HG03097 (cell line): ENCODE results near the gene BACH2.
A peak's percentile ranks its signal among the peaks of the same experiment; 100 is the strongest.

ENCODE experiments used
- ATAC-seq: cut with Tn5 transposase; IDR thresholded peaks from one replicate; pipeline ENCODE4 v1.9.1; 2021; ENCODE audit not compliant: unreplicated experiment, low FRiP score

The BACH2 gene

DNA sequence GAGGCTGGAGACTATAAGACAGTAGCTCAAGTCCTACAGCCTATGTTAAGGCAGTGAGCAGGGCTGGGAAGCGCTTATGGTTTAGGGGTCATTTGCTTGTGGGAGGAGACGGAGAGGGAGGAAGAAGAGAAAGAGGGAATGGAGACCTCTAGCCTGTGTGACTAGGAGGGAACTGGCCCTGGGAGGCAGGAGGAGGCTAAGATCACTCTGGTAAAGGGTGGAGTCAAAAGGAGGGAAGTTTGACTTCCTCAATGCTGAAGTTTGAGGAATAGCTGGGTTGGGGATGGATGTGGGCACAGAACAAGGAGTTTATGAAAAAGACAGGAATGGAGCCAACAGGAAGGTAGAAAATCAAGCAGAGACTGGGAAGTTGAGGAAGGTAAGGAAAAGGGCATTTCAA lies 6.4 kb upstream of the BACH2 start:
- no peak for ATAC-seq

GRCh38 chr6:90302320-90302719 lies 5.7 kb upstream of the BACH2 start:
- no peak for ATAC-seq

GRCh38 chr6:90301816-90302215 lies 5.2 kb upstream of the BACH2 start:
- no peak for ATAC-seq

DNA sequence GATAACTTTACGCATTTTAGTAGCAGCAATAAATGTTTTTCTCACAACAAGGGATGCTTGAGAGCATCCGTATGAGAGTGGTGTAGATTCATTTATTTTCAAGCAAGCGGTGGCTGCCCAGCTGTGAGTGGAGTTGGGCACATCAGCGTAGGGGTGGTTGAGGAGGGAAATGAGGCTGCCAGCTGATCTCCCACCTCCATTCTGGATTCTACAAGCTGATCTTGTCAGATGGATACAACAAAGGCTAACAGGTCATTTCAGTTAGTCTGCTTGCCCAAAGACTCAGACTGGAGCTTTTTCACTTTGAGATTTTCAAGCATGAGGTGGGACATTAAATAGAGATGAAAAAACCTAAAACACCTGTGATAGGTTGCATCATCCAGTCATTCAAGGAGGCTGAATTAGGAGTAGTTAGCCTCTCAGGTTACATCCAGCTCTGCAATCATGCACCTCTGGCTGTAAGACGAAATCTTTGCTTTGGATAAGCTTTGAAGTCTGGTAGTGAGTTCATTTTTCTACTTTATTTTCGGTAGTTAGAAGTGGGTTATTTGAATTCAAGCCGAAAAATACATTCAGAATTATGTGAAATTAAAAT lies 1.9 kb upstream of the BACH2 start:
- no peak for ATAC-seq

GRCh38 chr6:90297867-90298381 lies 1.3 kb upstream of the BACH2 start:
- ATAC-seq, result no peak

DNA sequence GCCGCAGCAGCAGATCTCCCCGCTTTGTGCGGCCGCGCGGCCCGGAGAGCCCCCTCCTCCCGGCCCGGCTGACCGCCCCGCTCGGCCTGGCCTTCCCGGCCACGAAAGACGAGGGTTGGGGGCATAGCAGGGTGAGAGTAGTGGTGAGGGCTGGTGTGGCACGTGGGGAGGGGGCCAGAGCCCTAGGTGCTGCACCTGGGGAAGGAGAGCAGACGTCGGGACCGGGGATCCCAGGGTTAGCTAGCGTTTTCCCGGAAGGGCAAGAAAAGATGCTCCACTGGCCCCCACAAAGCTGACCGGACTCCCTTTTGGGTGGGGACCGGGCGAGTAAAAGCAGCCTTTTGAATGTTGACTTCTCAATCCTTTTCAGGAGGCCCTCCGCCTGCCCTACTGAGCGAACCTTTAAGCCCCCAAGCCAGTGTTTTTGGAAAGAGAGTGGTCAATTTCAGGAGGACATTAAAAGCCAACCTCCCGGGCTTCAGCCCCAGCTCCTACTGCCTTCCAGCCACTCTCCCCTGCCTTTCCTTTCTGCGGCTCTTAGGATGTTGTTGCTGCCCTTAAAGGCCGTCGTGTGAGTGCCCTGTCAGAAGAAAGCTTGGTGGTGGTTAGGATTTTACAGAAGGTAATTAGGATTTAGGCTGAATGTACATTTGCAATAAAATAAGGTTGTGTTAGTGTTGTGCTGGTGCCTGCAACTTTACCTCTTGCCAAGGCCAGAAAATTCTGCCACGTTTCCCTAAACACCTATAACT lies 648 bp upstream of the BACH2 start:
- no peak for ATAC-seq

GRCh38 chr6:90295854-90296340 lies 746 bp downstream of the BACH2 start:
- no peak for ATAC-seq

DNA sequence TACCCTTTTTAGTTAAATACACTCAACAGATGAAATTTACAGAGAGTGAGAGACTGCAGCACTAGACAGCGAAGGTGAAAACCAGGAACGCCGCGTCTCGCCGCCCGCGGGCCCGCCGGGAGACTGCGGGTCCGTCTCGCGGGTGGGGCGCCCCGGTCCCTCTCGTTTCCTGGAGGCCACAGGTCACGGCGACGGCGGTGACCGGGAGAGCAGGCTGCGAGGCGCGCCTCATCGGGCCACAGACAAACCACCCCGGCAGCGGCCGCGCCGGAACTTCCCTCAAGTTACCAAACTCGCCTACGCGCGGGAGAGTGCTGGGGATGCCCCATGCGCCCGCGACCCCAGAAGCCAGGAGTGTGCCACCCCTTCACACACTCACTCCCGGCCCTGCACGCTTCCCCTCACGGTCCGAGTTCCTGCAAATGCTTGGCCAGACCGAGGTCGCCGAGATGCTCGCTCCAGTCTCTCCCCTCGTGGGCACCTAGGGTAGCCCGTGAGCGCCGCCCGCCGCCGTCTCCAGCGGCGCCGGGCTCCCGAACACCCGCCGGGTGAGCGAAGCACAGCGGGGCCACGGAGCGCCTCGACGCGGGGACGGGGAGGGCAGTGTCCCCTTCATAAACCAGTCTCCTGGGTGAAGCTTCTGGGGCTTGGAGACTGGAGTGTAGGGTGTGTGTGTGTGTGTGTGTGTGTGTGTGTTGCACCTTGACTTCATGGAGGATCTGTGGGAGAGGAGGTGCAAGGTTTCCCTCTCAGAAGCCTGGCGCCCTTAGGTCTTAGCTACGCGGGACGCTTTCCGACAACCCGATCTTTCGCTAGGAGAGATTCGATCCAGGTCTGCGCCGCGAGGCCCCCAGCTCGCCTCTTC lies 1.4 kb downstream of the BACH2 start:
- no peak for ATAC-seq

DNA sequence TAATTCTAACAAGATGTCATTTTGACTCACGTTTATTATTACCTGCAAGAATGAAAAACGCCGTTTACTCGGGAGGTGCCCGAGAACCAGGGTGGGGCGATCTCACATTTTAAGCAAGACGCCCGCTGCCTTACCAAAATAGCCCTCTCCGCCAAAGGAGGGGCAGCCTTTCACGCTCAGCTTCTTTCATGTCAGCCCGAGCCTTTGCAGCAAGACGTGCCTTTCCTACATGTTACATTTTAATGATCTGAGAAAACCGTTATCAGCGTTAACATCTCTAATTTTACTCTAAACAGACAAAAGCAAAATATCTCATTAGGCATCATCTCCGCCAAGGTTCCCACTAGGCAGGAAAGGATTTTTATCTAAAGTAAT lies 2.0 kb downstream of the BACH2 start:
- ATAC-seq, result no peak

DNA sequence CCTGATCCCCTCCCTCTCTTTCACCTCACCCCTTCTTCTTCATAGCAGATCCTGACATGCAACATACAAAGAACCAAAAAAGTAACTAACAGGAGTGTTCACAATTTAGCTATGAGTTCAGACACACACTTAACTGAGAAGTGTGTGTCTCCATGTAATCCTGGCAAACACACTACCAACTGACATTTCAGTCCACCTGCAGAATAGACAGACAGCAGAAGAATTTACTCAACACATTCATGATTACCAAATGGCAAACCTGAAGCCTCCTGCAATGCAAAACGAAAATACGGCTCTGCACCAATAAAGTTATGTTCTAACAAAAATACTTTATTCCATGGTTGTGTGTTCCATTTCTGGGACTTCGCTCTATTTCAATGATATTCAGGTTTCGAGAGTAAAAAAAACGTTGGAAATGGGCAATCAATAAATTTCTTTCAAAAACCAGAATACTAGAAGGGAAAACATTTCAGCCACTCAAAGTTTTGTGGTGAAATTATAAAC lies 2.6 kb downstream of the BACH2 start:
- ATAC-seq, result no peak

DNA sequence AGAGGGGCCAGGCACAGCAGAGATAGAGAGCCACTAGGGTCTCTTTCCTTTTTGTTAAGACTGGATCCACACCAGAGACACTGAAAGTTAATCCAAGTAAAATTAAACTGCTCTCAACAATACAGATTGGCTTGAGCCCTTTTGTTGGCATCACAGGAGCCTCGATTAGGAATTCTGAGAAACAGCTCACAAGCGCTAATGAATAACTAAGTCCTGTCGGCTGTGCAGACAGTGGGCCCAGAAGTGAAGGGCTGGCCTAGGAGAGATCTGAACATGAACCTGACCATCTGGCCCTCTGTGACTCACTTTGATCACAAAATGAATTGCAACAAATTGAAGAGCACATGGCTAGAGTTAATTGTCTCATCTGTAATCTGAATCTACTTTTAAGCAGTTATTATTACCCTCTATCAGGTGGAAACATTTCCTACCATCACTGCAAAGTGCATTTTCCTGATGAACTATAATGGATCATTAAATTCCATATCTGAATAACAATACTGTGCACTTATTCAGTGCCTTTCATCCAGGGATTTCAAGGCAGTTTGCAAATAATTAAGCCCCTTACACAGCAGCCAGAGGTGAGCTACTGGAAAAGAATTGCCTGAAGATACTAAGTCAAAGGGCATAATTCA lies 3.2 kb downstream of the BACH2 start:
- ATAC-seq, result no peak

DNA sequence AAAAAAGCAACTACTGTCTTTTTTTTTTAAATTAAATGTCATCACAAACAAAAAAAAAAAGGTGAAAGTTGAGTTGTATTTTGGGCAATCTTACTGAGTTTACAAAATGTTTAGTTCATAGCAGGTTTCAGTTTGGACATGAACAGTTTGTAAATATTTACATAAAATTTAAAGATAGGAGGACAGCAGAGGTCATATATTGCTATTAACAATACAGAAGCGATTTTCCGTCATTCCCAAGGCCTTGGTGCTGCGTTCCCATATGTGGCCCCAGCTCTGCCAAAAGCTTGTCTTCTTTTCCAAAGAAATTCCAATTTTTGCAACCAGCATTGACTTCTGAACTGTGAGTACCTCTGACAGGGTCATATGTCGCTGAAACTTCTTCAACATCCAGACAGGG lies 5.1 kb downstream of the BACH2 start:
- ATAC-seq, result no peak

- ATAC-seq, result no peak
Measured at GRCh38 chr6:90290811-90291420, 5.7 kb downstream of the BACH2 start.

DNA sequence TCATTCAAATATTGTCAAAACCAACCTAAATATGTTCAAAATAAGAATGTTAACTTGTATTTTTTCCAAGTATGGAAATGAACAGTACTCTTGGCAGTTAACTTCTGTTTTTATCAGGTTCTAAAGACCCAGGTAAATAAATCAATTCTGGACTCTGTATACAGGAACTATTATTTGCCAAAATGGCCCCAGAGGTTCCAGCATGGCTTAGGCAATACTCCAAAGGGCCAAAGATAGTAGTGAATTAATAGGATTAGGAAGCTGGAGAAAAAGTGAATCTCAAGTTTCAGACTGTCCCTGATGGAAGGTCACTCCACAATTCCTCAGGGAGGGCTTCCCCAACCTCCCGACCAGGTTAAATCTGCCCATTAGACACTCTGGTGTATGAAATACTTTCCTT lies 6.7 kb downstream of the BACH2 start:
- ATAC-seq, result no peak

- ATAC-seq, result no peak
Measured at GRCh38 chr6:90288404-90288803, 8.2 kb downstream of the BACH2 start.

GRCh38 chr6:90286884-90287488 lies 9.7 kb downstream of the BACH2 start:
- ATAC-seq, result no peak

DNA sequence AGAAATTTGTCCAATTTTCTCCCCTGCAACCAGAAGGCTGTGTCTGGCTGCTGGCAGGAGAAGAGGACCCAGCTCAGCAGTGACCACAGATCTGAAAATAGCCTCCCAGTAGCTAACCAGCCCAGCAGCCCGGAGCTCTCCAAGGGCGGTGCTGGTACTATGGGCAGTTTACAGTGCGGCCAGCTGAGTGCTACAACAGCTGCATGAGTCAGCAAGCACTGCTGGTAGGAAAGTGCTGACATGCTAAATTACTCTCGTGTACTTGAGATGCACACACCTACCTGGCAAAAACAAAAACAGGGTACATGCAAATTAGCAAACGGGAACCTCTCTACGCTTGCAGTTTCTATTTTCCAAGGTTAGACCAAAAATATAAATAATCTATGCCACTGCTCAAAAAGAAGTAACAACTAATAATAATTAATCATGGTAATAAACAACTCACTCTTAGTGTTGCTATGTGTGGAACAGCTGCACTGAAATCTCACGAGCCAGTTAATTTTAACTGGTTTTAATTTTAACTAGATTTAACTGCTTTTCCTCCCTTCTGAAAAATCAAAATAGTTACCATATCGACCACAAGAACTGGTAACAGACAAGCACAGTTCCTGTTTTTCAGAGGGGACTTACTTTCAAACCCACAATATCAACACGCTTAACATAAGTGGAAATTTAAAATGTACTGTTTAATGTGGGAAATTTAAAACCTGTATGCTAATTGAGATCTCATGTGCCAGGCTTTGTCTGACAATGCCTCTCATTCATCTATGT lies 10.8 kb downstream of the BACH2 start:
- ATAC-seq, result peak; percentile 74

GRCh38 chr6:90285042-90285481 lies 11.6 kb downstream of the BACH2 start:
- peak; percentile 28 for ATAC-seq
